NCI-H82 treated with DMSO at 0.1 percent for 48 hours (cell line): Measurements from ENCODE around the gene FOXJ2.
"Not testable (repeated sequence)": the region's sequence is repeated elsewhere in the genome, so short reads cannot be mapped to it uniquely, and the experiment has no call there.

Experiments
- DNase-seq: peaks from one replicate; lab custom pipeline; 2025; ENCODE audit not compliant: unreplicated experiment; lab: John Stamatoyannopoulos, UW

The FOXJ2 gene

GRCh38 chr12:8032242-8033152 is at the start of gene FOXJ2:
Gene FOXJ2, plus strand, starts transcription at chr12:8032716. Its CDS starts 7,117 bp downstream, at chr12:8039833.
- no peak for DNase-seq

DNA sequence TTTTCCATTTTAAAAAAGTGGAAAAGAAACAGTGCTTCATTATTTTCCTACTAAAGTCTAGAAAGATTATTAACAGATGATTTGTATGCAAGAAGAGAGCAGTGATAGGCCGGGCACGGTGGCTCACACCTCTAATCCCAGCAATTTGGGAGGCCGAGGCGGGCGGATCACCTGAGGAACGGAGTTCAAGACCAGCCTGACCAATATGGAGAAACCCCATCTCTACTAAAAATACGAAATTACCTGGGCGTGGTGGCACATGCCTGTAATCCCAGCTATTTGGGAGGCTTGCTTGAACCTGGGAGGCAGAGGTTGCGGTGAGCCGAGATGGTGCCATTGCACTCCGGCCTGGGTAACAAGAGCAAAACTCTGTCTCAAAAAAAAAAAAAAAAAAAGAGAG is 49.5 kb upstream of the FOXJ2 start:
- not testable (repeated sequence) for DNase-seq

DNA sequence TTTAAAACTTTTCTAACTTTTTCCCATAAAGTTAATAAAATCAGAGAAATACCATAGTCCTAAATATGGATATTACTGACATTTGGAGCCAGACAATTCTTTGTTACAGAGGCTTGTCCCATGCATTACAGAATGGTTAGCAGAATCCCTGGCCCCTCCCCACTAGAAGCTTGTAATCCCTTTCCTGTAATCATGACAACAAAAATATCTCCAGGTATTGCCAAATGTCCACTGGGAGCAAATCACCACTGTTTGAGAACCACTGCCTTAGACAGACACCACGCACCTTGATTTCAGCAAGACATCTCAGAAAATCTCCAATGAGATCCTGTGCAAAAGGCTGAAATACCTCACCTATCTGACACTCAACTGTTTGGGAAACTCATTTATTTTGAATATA is 49.1 kb upstream of the FOXJ2 start:
- not testable (repeated sequence) for DNase-seq

GRCh38 chr12:7984900-7985299 is 47.6 kb upstream of the FOXJ2 start:
- DNase-seq, result no peak

DNA sequence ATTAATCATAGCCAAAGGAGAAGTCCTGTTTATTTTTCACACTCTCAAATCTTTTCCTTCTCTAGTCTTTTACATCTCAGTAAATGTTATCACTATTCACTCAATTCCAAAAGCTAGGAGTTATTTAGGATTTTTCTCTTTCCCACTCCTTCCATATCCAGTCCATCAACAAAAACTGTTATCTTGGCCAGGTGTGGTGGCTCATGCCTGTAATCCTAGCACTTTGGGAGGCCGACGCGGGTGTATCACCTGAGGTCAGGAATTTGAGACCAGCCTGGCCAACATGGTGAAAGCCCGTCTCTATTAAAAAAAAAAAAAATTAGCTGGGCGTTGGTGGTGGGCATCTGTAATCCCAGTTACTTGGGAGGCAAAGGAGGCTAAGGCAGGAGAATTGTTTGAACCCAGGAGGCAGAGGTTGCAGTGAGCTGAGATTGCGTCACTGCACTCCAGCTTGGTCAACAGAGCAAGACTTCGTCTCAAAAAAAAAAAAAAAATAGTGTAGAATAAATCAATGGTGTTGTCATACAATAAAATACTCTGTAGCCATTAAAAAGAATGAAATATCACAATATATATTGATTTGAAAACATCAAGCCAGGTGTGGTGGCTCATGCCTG is 46.6 kb upstream of the FOXJ2 start:
- no peak for DNase-seq

GRCh38 chr12:7989827-7990491 is 42.6 kb upstream of the FOXJ2 start:
- no peak for DNase-seq

DNA sequence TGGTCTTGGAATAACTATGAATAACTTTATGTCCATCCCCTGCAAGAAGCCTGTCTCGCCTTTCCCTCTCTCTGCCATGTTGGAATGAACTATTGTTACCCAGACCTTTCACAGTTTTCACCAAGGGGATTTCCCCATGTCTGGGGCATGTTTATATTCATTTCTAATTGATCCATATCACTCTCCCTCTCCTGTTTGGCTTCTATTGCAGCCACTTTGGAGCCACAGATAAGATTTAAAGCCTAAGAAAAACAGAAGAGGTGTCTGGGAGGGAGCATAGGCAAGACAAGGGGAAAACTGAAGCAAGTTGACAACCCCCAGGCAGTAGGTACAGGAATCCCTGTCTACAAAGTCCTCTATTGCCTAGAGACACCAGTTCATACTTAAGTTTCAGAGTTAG is 41.0 kb upstream of the FOXJ2 start:
- no peak for DNase-seq

- DNase-seq, result no peak
Measured at GRCh38 chr12:7994731-7995205, 37.7 kb upstream of the FOXJ2 start.

- DNase-seq, result peak; percentile 59
Measured at GRCh38 chr12:7995266-7995963, 37.1 kb upstream of the FOXJ2 start.

DNA sequence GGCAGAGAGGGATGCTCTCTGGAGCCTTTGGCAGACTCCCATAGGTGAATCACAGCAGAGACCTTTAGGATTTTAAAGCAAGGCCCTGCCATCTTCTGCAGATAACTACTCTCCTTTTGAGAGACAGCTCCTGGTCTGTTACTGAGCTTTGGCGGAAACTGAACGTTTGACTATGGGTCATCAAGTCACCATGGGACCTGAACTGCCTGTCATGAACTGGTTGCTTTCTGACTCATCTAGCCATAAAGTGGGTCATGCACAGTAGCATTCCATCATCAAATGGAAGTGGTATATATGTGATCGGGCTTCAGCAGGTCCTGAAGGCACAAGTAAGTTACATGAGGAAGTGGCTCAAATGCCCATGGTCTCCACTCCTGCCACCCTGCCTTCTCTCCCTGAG is 31.7 kb upstream of the FOXJ2 start:
- DNase-seq, result not testable (repeated sequence)

DNA sequence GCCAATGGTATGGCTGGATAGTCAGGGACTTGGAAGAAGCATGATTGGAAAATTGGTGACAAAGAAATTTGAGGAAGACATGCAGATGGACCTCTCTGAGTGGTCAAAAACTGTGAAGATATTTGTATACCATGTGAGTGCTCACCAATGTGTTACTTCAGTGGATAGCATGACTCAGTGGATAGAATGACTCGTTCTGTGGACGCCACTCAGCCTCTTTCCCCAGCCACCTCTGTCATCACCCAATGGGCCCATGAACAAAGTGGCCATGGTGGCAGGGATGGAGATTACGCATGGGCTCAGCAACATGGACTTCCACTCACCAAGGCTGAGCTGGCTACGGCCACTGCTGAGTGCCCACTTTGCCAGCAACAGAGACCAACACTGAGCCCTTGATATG is 31.0 kb upstream of the FOXJ2 start:
- not testable (repeated sequence) for DNase-seq

DNA sequence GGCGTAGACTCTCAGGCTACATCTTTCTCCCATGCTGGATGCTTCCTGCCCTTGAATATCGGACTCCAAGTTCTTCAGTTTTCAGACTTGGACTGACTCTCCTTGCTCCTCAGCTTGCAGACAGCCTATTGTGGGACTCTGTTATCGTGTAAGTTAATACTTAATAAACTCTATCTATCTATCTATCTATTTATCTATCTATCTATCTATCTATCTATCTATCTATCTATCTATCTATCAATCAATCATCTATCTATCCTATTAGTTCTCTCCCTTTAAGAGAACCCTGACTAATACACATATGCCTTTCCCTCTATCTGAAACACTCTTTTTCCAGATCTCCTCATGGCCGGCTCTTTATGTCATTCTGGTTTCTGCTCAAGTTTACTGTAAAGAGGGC is 27.6 kb upstream of the FOXJ2 start:
- not testable (repeated sequence) for DNase-seq

GRCh38 chr12:8011331-8011730 is 21.2 kb upstream of the FOXJ2 start:
- no peak for DNase-seq

- DNase-seq, result peak; percentile 3
Measured at GRCh38 chr12:8012651-8013309, 19.7 kb upstream of the FOXJ2 start.

- DNase-seq, result no peak
Measured at GRCh38 chr12:8014836-8015235, 17.7 kb upstream of the FOXJ2 start.

GRCh38 chr12:8018213-8018612 is 14.3 kb upstream of the FOXJ2 start:
- not testable (repeated sequence) for DNase-seq

GRCh38 chr12:8018666-8019581 is 13.6 kb upstream of the FOXJ2 start:
- DNase-seq, result peak; percentile 30

- DNase-seq, result peak; percentile 96
Measured at GRCh38 chr12:8026291-8026900, 6.1 kb upstream of the FOXJ2 start.

- no peak for DNase-seq
Measured at GRCh38 chr12:8027856-8028255, 4.7 kb upstream of the FOXJ2 start.
